SH-SY5Y (cell line): ENCODE measurements around the gene STAC2.

Experiments
- GATA2 ChIP-seq: IDR thresholded peaks from 2 replicates; pipeline ENCODE4 v1.6.1; 2011; ENCODE audit warnings: mild to moderate bottlenecking, low read depth, low read length
- GATA3 ChIP-seq: IDR thresholded peaks from 2 replicates; pipeline ENCODE4 v1.6.1; 2011; ENCODE audit warnings: low read depth, mild to moderate bottlenecking, low read length, moderate library complexity

Gene STAC2

GRCh38 chr17:39204245-39204644 lies 21.5 kb downstream of the STAC2 start:
- TF ChIP-seq GATA2 (no peak), GATA3 (no peak)

- TF ChIP-seq GATA2, result no peak
- TF ChIP-seq GATA3, result no peak
Observed at GRCh38 chr17:39200957-39201510, 24.7 kb downstream of the STAC2 start.

DNA sequence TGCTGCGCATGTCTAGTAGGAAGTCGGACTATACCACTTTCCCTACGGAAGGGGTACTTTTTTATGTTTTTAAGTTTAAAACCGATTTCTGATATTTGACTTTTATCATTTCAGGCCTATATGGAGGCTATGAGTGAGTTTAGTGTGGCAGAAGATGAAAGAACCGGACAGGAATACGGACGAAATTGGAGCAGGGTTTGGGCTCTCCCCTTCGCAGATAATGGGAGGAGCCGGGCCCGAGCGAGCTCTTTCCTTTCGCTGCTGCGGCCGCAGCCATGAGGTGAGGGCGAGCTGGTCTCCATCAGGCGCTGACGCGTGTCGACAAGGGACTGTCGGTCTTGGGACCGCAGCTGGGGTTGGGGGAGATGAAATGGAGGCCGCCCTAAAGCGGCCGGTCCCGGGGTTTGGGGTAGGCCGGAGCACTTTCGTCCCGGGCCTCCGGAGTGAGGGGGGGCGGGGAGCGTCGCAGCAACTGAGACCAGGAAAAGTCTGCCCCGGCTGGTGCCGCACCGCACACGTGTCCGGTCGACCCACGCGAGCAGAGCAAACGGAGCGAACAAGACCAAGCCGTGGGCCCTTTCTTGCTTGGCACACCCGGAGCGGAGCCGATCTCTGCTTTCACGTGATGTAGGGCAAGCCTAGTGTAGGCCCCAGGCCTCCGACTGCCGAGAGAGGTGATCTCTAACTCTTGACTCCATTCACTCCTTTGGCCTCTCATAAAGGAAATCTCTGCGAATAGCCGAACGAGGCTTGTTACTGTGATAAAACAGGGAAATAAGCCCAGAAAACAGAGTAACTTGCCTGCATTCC lies 25.5 kb downstream of the STAC2 start, which contains the start of gene RPL19:
Gene RPL19, plus strand, starts transcription at position 214 of the 810 bp plus-strand sequence. Its CDS starts 62 bp downstream, at position 276.
- TF ChIP-seq GATA2 (no peak), GATA3 (no peak)

- TF ChIP-seq GATA3 (no peak), GATA2 (no peak)
Observed at GRCh38 chr17:39199820-39200069, 26.0 kb downstream of the STAC2 start.

- no peak for TF ChIP-seq GATA2
- TF ChIP-seq GATA3, result no peak
Observed at GRCh38 chr17:39198186-39198566, 27.6 kb downstream of the STAC2 start.

DNA sequence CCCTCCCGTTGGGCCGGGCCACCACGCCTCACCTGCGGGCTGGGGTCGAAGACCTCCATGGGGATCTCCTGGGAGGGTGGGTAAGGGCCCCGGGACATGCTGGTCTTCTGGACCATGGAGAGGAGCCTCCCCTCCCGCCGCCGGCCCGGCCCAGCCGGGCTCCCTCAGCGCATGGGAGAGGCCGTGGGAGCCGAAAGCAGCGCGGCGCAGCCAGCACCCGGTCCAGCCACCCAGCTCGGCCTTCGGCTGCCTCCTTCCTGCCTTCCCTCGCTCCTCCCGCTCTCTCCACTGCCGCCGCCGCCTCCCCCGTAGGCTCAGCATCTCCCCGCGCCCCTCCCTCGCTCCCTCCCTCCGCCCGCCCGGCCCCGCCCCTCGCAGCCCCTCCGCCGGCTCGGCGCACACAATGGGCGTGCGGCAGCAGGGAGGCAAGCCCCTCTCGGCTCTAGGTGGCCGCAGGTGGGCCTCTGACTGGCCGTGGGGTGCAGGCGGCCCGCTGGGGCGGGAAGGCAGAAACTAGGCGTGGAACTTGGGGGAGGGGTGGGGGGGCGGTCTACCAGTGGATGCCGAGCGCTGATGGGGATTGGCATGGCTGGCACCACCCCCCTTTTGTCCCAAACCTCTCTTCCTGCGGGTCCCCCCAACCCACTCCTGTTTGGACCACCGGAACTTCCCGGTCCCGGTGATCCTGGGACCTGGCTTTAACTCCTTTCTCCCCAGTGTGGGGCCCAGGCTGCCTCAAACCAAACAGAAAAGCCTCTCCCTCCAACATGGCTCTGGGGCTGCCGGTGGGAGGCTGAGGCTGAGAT lies 28.2 kb downstream of the STAC2 start, which contains the start of gene CACNB1:
Gene CACNB1, minus strand, starts transcription at position 290 of the 806 bp plus-strand sequence. Its CDS starts 174 bp downstream, at position 116.
- TF ChIP-seq GATA3 (no peak), GATA2 (no peak)

DNA sequence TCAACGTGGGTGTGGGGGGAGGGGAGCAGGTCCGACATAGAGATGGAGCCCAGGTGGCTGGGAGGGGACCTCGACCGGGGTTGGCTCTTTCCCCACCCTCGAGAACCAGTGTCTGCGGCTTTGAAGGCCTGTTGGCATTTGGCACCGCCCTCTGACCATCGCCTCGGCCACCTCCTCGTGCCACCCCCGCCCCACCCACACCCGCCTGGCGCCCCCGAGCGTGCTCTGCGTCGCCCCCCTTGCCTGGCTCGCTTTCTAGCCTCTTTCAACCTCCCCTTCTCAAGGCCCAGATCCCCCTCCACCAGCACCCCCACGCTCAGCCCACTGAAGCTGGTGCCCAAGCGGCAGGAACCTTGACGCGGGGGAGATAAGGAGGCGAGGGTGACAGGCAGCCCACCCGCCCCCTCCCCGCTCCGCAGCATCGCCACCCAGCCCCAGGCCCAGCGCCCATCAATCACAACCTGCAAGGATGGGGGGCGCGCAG lies 28.9 kb downstream of the STAC2 start:
- TF ChIP-seq GATA2 (no peak), GATA3 (no peak)

DNA sequence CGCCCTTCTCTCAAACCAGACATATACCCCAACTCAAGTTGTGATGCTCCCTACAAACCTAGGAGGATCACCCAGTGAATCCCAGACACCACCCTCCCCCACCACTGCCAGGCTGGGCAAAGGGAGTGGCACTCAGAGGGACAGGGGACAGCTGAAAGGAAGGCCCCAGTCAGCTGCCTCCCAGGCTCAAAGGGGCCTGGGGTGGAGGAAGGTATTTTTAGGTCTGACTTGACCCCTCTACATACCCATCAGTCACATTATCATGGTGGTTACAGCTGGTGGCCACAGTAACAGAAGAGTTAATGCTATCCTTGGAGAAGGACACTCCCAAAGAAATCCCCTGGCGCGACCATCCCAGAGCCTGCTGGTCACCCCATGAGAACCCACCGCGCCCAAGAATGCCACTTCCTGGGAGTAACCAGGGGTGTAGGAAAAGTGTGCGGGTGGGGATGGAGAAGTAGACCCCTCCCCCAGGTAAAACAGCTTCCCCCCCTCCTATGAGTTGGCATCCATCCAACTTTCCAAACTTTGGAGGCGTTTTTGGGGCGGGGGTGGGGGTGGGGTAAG lies 29.4 kb downstream of the STAC2 start:
- TF ChIP-seq GATA2 (no peak), GATA3 (no peak)

GRCh38 chr17:39195568-39196160 lies 30.1 kb downstream of the STAC2 start:
- TF ChIP-seq GATA3 (no peak), GATA2 (no peak)

- TF ChIP-seq GATA3 (no peak), GATA2 (no peak)
Observed at GRCh38 chr17:39194985-39195524, 30.7 kb downstream of the STAC2 start.

DNA sequence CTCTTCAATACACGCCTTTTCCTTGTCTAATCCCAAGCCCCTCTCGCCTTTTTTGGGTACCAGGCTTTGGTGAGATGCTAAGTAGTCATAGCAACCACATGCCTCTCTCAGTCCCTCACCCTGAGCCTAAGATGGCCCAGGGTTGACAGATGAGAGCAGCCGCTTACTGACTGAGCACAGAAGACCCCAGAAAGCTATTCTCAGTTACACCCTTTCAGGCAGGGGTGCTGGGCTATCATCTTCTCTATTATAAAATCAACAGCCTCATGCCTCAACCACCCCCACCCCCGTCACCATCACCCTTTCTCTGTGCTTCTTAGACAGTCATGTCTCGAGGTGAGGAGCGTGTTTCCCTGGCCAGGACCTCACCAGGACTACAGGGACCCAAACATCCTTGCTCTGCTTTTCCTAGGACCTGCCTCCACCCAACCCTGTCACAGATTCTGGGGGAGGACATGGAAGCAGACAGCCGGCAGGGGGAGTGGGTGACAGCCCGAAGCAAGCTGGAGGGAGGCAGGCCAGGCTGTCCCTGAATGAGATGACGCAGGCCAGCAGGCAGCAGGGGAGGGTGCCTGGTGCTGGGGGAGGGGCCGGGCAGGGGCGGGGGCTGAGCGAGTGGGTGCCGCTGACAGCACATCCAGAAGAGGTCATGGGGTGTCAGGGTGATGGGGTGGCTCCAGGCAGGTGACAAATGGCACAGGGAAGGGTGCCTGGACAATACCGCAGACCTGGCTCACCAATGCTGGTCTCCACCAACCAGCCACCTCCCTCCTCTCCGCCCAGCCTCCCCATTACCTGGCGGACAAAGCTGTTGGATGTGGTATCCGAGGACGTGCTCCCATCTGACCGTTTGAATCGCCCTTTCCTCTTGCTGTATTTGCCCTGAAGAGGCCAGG lies 31.4 kb downstream of the STAC2 start:
- TF ChIP-seq GATA3 (no peak), GATA2 (no peak)

- TF ChIP-seq GATA3 (no peak), GATA2 (no peak)
Observed at GRCh38 chr17:39193346-39193745, 32.4 kb downstream of the STAC2 start.

GRCh38 chr17:39192901-39193300 lies 32.8 kb downstream of the STAC2 start:
- TF ChIP-seq GATA2 (no peak), GATA3 (no peak)
